ENCODE results near the gene GRIK4. TPM values are rescaled to one million over a fixed set of nuclear protein-coding genes. Genes with fewer than 3 reads are reported as not detected.

The GRIK4 gene
- total RNA-seq, 2 donors from 2014 or later: not detected

DNA sequence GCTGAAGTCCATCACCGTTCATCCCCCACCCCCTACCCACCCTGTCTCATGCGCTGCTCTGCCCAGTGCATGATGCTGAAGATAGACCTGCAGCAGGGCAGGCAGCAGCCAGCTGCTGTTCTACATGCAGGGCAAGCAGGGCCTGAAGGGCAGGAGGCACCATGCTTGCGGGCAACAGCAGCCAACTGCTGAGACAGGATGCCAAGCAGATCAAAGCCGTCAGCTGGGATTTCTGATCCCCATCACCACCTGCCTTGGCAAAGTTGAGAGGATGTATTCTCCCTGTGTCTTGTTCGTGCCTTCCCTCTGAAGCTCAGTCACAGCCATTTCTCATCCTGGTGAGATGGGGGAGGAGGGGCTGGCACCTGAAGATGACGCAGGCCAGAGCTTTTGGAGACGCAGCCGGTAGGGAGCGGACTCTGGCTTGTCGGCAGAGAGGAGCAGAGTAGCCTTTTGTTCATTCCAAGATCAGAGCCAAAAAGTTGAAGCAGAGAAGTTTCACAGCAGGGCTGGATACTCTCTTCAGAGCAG, 227.0 kb downstream of the GRIK4 start:
- no peak overlapping the region for H3K4me3 Mint-ChIP-seq
- H3K9me3 Mint-ChIP-seq: no peaks in the 10 kb centered on the region
- no peaks in the 10 kb centered on the region for H3K36me3 Mint-ChIP-seq (ENCODE audit: low read depth)
- no peaks in the 10 kb centered on the region for H3K4me1 Mint-ChIP-seq
- H3K27ac Mint-ChIP-seq: no peak overlapping the region
- H3K27me3 Mint-ChIP-seq: peaks cover 12% of the 10 kb centered on the region
- ATAC-seq (replicated peaks): no peak

DNA sequence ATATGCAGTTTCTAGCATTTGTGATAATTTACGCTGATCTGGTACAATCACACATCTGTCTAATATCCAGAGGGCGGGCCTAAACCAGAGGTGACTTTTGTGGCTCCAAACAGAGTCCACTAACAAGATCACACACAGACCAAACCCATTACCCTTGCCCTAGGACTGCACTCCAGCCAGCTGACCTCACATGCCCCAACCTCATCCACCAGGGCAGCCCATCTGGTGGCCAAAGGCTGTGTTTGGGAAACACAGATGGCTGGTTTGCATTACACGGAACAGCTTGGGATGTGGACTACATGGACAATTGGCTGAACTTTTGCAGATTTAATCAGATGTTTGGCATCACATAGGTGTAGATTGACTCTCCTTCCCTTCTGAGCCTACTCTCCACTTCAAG, 228.2 kb downstream of the GRIK4 start:
- ATAC-seq (replicated peaks): no peak
- Mint-ChIP-seq H3K4me1 (no peaks in the 10 kb centered on the region), H3K4me3 (no peak overlapping the region), H3K27ac (no peak overlapping the region), H3K36me3 (ENCODE audit: low read depth) (no peaks in the 10 kb centered on the region), H3K27me3 (peaks cover 9% of the 10 kb centered on the region), H3K9me3 (no peaks in the 10 kb centered on the region)

DNA sequence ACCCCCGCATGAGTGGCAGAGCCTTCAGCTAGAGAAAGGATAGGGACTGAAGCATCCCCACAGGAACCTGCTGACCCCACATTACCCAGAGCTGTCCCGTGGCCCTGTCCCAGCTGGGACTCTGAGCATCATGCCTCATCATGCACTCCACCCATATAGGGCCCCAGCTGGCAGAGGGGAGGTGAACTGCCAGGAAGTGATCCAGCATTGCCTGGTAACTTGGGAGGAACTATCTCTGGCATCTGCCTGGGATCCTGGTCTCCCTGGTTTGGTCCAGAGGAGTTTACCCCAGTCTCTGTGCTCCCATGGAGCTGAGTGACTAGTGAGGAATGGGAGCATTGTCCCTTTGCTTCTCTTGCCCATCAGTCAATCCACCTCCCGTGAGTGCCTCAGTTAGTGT, 228.8 kb downstream of the GRIK4 start:
- peaks cover 10% of the 10 kb centered on the region for H3K27me3 Mint-ChIP-seq
- no peak overlapping the region for H3K4me3 Mint-ChIP-seq
- no peaks in the 10 kb centered on the region for H3K4me1 Mint-ChIP-seq
- H3K9me3 Mint-ChIP-seq: no peaks in the 10 kb centered on the region
- ATAC-seq (replicated peaks): no peak
- no peaks in the 10 kb centered on the region for H3K36me3 Mint-ChIP-seq (ENCODE audit: low read depth)
- no peak overlapping the region for H3K27ac Mint-ChIP-seq

DNA sequence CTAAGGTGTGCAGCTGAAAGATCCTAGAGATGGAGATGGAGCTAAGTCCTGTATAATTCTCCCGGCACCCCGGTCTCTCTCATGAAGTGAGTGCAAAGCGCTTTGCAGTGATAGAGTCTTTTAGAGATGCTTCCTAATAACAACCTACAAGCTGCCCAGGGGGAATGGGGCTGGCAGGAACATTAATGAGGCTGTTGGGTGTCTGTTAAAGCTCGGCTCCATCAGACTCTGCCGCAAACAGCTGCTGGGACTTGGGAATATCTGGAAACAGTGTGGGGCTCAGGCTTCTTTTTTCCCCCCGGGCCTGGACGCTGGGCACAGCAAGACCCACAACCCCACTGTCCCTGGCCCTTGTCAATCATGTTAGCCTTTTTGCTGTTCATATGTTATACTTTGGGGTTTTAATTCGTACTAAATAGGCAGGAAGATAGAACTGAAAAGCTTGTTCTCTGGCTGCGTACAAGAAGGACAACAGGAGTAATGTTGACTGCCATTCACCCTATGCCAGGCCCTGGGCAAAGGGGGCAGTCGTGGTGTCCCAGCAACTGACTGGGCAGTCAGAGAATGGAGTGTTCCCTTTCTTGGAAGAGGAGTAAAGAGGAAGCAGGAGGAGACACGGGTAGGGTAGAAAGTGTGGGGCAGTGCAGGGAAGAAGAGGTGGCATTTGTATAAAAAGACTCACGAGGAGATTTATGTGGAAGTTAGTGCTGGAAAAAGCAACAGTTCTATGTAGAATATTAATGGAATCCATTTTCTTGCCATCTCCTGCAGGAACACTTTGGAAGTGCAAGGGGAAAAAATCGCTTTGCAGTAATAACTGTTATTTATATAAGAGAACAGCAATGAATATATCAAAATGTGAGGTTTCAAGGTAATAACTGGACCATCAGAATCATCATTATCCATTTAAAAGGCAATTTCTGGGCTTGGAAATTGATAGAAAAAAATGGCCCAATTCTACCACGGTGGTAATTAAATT, 232.8 kb downstream of the GRIK4 start:
- H3K4me1 Mint-ChIP-seq: no peaks in the 10 kb centered on the region
- peaks cover 25% of the 10 kb centered on the region for H3K27me3 Mint-ChIP-seq
- H3K27ac Mint-ChIP-seq: no peak overlapping the region
- no peak overlapping the region for H3K4me3 Mint-ChIP-seq
- no peaks in the 10 kb centered on the region for H3K9me3 Mint-ChIP-seq
- no peak for ATAC-seq (replicated peaks)
- H3K36me3 Mint-ChIP-seq (ENCODE audit: low read depth): no peaks in the 10 kb centered on the region

DNA sequence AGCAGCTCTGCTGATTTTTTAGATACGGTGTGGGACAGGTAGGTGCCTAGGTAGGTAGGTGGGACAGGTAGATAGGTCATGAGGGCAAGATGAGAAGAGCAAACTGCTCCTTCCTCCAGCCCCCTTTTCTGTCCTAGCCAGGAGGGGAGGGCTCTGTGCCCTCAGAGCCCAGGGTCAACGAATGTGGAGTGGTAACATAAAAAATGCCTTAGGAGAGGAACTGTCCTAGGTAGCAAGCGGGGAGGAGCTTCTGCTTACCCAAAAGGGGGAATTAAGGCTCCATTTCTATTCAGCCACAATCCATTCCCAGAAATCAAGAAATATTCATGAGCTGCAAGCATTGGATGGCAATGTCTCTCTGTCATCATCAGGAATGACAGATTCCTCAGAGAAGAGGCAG, 234.8 kb downstream of the GRIK4 start:
- no peak overlapping the region for H3K4me3 Mint-ChIP-seq
- no peaks in the 10 kb centered on the region for H3K4me1 Mint-ChIP-seq
- H3K27me3 Mint-ChIP-seq: peaks cover 24% of the 10 kb centered on the region
- H3K36me3 Mint-ChIP-seq (ENCODE audit: low read depth): no peaks in the 10 kb centered on the region
- no peak for ATAC-seq (replicated peaks)
- no peaks in the 10 kb centered on the region for H3K9me3 Mint-ChIP-seq
- H3K27ac Mint-ChIP-seq: no peak overlapping the region

DNA sequence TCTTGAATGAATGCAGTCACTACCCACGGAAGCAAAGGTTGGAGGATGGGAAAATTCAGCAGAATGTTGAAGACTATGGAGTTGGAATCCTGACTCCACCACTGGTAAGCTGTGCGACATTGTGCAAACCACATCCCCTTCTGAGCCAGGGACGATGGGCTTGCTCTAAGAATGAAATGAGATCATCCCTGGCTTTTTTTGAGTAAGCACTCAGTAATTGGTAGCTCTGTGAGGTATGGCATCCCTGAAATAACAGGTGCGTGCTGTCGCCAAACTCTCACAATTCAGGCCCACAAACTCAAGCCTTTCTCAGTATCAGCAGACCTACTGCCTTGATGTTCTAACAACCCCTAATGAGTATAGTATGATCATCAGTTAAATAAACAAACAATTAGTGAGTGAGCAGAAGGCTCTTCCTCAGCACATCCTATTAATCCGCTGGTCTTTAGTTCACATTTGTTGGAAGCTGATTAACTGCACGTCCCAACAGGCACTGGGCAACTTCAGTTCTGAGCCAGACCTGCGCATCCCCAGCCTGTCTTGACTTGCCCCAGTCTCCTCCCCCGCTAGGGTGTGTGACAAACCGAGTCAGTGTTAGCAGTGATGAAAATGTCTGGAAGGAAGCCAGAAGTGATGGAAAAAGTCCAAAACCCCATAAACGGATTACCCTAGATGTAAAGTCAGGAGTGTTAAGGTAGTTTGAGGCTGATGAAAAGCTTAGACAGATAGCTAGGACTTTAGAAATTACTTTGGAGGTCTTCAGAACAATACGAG, 235.5 kb downstream of the GRIK4 start:
- H3K4me3 Mint-ChIP-seq: no peak overlapping the region
- H3K36me3 Mint-ChIP-seq (ENCODE audit: low read depth): no peaks in the 10 kb centered on the region
- H3K9me3 Mint-ChIP-seq: no peaks in the 10 kb centered on the region
- ATAC-seq (replicated peaks): no peak
- no peaks in the 10 kb centered on the region for H3K4me1 Mint-ChIP-seq
- H3K27me3 Mint-ChIP-seq: peaks cover 21% of the 10 kb centered on the region
- H3K27ac Mint-ChIP-seq: no peak overlapping the region

DNA sequence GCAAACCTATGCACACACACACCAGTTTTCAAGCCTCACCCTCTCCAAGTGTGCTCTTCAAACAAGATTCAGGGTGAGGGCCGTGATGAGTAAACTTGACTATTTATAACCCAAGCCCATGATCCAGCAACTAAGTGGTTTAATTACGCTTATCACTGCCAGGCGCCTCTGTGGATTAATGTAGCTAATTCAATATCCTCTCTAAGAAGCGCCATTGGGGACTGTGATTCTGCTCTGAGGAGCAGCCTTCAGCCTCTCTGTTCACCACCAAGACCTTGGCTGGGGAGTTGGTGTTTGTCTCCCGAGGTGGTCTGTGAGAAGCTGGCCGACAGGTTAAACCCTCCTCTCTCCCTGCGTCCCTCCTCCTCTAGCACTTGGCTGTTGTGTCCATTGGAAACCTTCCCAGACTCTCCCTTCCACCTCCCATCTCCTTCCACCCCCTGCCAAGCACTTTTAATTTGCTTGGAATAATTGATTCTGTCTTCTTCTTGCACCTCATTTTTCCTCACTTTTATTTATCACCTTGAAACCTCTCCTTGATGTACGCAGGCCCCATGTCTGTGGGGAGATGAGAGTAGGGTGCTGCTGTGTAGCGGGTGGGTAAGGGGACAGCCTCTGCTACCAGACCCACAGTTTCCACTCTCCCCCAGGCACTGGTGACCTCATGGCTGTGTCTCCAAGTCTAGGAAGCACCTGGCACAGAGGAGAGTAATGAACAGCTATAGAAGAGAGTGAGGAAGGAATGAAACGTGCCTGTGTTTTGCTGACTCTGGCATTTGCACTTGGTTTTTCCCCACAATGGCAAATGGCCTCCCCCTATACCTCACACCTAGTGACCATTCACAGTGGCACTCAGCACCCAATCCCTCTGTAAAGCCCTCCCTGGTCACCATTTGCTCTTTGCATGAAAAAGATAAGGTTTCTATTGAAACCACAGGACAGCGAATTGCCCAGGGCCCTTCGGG, 236.6 kb downstream of the GRIK4 start:
- H3K9me3 Mint-ChIP-seq: no peaks in the 10 kb centered on the region
- no peak overlapping the region for H3K27ac Mint-ChIP-seq
- H3K4me1 Mint-ChIP-seq: no peaks in the 10 kb centered on the region
- H3K4me3 Mint-ChIP-seq: no peak overlapping the region
- ATAC-seq (replicated peaks): no peak
- no peaks in the 10 kb centered on the region for H3K36me3 Mint-ChIP-seq (ENCODE audit: low read depth)
- H3K27me3 Mint-ChIP-seq: peaks cover 21% of the 10 kb centered on the region

DNA sequence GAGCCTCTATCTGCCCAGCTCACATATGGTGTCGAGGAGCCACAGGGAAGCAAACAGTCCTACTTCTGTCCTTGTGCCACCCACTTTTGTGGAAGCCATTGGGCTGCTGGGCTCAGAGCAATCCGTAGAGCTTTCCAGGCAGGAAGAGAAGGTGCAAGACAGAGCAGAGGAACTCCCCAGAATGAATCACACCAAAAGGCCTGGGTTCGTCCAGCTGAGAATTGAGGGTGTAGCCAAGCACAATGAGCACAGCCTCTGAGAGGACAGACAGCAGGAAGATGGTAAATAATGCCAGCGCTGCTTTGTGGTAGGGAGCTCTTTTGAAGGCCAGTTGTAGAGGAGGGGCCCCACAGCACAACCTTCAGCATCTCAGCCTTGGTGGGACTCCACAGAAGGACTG, 237.8 kb downstream of the GRIK4 start:
- Mint-ChIP-seq H3K36me3 (ENCODE audit: low read depth) (no peaks in the 10 kb centered on the region), H3K9me3 (no peaks in the 10 kb centered on the region), H3K27ac (no peak overlapping the region), H3K4me3 (no peak overlapping the region), H3K4me1 (no peaks in the 10 kb centered on the region), H3K27me3 (peaks cover 18% of the 10 kb centered on the region)
- no peak for ATAC-seq (replicated peaks)

DNA sequence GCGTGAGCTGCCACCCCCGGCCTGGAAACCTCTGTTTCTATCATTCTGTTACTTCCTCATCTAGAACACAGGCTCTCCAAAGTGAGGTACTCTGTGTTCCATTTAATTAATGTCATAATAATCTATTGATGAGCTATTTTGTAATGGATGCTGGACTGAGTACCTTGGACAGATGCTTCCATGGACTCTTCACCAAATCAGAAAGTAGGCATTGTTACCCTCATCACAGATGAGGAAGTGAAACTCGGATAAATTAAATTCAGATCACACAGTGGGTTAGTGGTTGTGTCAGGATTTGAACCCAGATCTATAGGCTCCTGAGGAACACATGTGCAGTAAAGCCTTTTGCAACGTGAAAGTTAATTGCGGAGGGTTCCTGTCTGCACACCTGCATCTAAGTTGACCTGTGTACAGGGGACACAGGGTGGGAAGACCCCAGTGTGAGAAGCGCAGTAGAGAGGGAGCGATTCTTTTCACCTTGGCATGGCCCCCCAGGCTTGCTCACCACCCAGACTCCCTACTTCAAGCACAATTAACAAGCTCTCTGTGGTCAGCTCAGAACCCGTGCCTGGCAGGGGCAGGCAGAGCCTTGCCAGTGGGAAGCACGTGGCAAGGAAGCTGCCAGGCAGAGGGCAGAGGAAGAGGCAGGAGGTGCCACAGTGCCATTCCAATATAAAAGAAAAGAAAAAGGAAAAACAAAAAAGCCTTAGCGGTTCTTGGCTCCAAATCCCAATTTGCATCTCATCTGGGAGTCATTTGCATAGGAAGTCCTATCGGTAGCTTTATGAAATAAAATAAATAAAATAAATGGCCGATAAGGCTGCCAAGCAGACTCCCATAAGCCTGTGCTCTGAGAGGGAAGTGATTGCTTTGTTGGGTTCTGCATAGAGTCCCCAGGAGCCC, 239.3 kb downstream of the GRIK4 start:
- Mint-ChIP-seq H3K27ac (no peak overlapping the region), H3K9me3 (no peaks in the 10 kb centered on the region), H3K27me3 (peaks cover 15% of the 10 kb centered on the region)

DNA sequence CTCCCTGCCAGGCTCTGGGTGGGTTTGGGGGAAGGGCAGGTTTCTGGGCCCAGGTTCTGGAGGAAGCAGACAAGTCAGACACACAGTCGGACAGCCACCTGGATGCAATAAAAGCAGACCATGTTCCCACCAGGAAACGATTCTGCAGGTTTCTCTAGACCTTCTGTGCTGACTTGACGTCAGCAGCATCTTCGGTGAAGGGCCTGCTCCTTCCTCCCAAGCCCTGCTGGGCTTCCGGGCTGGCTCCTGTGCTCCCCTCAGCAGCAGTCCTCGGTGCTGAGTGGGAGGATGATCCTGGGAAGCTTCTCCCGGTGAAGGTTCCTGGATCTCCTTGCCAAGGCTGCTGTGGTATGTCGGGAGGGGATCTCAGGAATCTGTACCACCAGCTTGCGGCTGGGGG, 240.0 kb downstream of the GRIK4 start:
- Mint-ChIP-seq H3K36me3 (ENCODE audit: low read depth) (no peaks in the 10 kb centered on the region), H3K27me3 (peaks cover 10% of the 10 kb centered on the region), H3K4me3 (no peak overlapping the region), H3K4me1 (no peaks in the 10 kb centered on the region), H3K27ac (no peak overlapping the region), H3K9me3 (no peaks in the 10 kb centered on the region)
- no peak for ATAC-seq (replicated peaks)

More for the DNA sequence above, 239.3 kb downstream of the GRIK4 start:
- ATAC-seq (replicated peaks): no peak
- H3K4me3 Mint-ChIP-seq: no peak overlapping the region
- H3K36me3 Mint-ChIP-seq (ENCODE audit: low read depth): no peaks in the 10 kb centered on the region
- H3K4me1 Mint-ChIP-seq: no peaks in the 10 kb centered on the region

DNA sequence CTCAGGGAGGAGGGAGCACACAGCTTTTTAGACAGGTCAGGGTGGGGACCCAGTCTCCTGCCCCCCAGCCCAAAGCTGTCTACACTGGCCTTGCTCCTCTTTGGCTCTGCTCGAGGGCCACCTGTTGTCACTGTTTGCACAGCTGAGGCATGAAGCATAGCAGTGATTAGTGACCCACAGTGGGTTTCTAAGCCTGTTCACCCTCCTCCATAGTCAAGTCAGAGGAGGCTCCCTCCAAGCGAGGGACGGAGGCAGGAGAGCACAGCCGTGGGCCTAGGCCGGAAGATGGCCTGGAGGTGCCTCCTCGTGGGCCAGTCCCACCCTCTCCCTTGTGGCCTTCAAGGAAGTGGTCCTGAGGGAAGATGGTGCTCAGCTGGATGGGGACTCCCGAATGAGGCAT, 241.1 kb downstream of the GRIK4 start:
- no peaks in the 10 kb centered on the region for H3K9me3 Mint-ChIP-seq
- H3K4me3 Mint-ChIP-seq: no peak overlapping the region
- H3K27ac Mint-ChIP-seq: no peak overlapping the region
- no peaks in the 10 kb centered on the region for H3K4me1 Mint-ChIP-seq
- ATAC-seq (replicated peaks): no peak
- H3K36me3 Mint-ChIP-seq (ENCODE audit: low read depth): no peaks in the 10 kb centered on the region
- H3K27me3 Mint-ChIP-seq: peaks cover 10% of the 10 kb centered on the region

DNA sequence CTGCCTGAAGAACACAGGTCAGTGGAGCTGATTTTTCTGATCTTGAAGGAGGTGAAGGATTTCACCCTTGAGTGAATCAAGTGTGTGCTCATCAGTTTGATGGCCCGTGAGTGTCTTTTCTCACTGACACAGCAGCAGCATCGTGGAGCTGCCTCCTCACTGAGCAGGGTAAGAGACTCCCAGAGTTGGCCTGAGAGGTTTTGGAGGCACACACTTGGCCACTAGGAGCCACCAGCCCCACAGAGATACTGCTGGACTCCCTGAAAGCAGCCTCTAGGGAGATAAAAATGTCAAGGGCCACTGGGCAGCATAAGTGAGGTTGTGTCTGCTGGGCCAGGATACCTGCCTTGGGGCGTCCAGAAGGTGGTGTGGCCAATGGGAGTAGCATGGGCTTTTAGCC, 245.4 kb downstream of the GRIK4 start:
- no peaks in the 10 kb centered on the region for H3K9me3 Mint-ChIP-seq
- ATAC-seq (replicated peaks): no peak
- no peak overlapping the region for H3K27ac Mint-ChIP-seq
- H3K4me1 Mint-ChIP-seq: no peaks in the 10 kb centered on the region
- H3K4me3 Mint-ChIP-seq: no peak overlapping the region
- no peaks in the 10 kb centered on the region for H3K36me3 Mint-ChIP-seq (ENCODE audit: low read depth)
- peaks cover 5% of the 10 kb centered on the region for H3K27me3 Mint-ChIP-seq

DNA sequence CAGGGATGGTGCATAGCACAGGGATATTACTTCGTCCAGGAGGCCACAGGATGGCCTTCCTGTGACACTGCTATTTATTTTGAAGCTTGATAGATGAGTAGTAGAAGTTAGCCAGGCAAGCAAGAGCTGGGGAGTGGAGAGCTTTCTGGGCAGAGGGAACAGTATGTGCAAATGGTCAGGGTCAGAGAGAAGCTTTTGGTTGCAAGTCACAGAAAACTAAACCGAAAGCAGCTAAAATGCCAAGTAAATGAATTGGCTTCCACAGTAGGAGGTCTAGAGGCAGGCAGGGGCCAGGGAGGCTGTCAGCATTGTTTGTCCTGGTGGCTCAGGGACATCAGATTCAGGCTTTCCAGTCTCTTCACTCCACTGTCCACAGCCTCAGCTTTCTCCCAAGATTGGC, 247.5 kb downstream of the GRIK4 start:
- Mint-ChIP-seq H3K27ac (no peak overlapping the region), H3K27me3 (peaks cover 14% of the 10 kb centered on the region), H3K4me3 (no peak overlapping the region), H3K4me1 (no peaks in the 10 kb centered on the region), H3K9me3 (no peaks in the 10 kb centered on the region), H3K36me3 (ENCODE audit: low read depth) (no peaks in the 10 kb centered on the region)
- no peak for ATAC-seq (replicated peaks)

All from activated T-helper 17 cell treated with anti-CD3 and anti-CD28 coated beads, Interleukin-2, amount 50 U/mL, for 72 hours (primary cell).